ENCODE measurements around the gene USE1. TPM values are rescaled to one million over a fixed set of nuclear protein-coding genes. Genes with fewer than 3 reads are reported as not detected.

Gene USE1
- total RNA-seq, 4 donors from 2014 or later: 11.5 to 43.5 (median 22.2) TPM

GRCh38 chr19:17259934-17260333 is 44.8 kb downstream of the USE1 start:
- H3K4me3 ChIP-seq: no peak overlapping the region
- H3K27ac ChIP-seq: no peak overlapping the region
- TF ChIP-seq CTCF (IDR thresholded peaks at IDR 0.05) (no peak), POLR2A (IDR thresholded peaks at IDR 0.05) (no peak)
- H3K4me1 ChIP-seq: no peaks in the 10 kb centered on the region
- no peaks in the 10 kb centered on the region for H3K27me3 ChIP-seq
- no peak for DNase-seq
- no peaks in the 10 kb centered on the region for H3K9me3 ChIP-seq
- H3K36me3 ChIP-seq: no peaks in the 10 kb centered on the region
- intact Hi-C loops (cut with DNase I; ENCODE audit: low total_unique reads): no loop called here

GRCh38 chr19:17260842-17261325 is 45.7 kb downstream of the USE1 start:
- intact Hi-C loops (cut with DNase I; ENCODE audit: low total_unique reads): no loop called here

GRCh38 chr19:17262557-17262956 is 47.4 kb downstream of the USE1 start:
- TF ChIP-seq POLR2A (IDR thresholded peaks at IDR 0.05): no peak
- TF ChIP-seq CTCF (IDR thresholded peaks at IDR 0.05): no peak
- DNase-seq: no peak
- H3K4me1 ChIP-seq: no peaks in the 10 kb centered on the region
- no peaks in the 10 kb centered on the region for H3K36me3 ChIP-seq
- no peaks in the 10 kb centered on the region for H3K9me3 ChIP-seq
- no peak overlapping the region for H3K4me3 ChIP-seq
- intact Hi-C loops (cut with DNase I; ENCODE audit: low total_unique reads): no loop called here
- no peaks in the 10 kb centered on the region for H3K27me3 ChIP-seq
- no peak overlapping the region for H3K27ac ChIP-seq

More at GRCh38 chr19:17260842-17261325, 45.7 kb downstream of the USE1 start:
- DNase-seq: peak; percentile 66 to 76
- no peak for TF ChIP-seq POLR2A (IDR thresholded peaks at IDR 0.05)
- peak; percentile 64 to 86 (median 82) for TF ChIP-seq CTCF (IDR thresholded peaks at IDR 0.05)
- Histone ChIP-seq H3K9me3 (no peaks in the 10 kb centered on the region), H3K36me3 (no peaks in the 10 kb centered on the region), H3K27ac (no peak overlapping the region), H3K27me3 (no peaks in the 10 kb centered on the region), H3K4me3 (no peak overlapping the region), H3K4me1 (no peaks in the 10 kb centered on the region)

DNA sequence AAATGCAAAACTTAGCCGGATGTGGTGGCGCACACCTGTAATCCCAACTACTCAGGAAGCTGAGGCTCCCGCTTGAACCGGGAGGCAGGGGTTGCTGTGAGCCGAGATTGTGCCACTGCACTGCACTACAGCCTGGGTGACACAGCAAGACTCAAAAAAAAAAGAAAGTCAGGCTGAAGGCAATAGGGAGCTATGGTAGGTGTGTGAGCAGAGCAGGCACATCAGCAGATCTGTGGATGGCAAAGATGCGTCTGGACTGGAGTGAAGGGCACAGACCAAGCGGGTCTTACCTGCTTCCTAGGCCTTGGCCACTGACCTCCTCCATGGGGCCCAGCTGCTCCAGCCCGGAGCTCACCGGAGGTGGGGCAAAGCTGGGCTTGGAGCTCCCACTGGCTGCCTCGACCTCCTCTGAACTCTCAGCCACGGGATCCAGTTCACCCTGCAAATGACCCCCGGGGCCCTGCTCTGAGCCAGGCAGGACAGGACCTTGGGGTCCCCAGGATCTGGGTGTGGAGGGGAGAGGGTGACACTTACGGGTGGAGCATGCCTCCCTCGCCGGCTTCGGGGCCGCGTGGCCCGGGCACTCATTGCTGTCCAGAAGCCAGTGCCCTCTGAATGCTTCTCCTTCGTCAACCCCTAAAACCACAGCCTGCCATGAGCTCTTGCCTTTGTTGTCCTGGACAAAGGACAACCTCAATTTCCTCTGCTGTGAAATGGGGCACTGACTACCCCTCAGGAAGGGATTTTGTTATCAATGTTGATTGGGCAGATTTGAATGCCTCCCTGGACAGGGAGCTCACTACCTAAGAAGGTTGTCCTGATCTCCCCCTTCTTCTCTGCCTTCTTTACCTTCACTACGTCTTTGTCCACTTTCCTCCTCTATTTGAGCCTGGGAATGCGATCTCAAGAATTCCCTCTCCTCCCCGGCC is 48.8 kb downstream of the USE1 start:
- peak overlapping the region; percentile 37 to 79 for H3K27ac ChIP-seq
- H3K27me3 ChIP-seq: no peaks in the 10 kb centered on the region
- DNase-seq: no peak
- no peaks in the 10 kb centered on the region for H3K36me3 ChIP-seq
- no peaks in the 10 kb centered on the region for H3K9me3 ChIP-seq
- peaks cover 0 to 6% of the 10 kb centered on the region in 2 donors for H3K4me1 ChIP-seq
- TF ChIP-seq POLR2A (IDR thresholded peaks at IDR 0.05) (no peak), CTCF (IDR thresholded peaks at IDR 0.05) (no peak)
- peak overlapping the region; percentile 15 to 21 for H3K4me3 ChIP-seq
- intact Hi-C loops (cut with DNase I; ENCODE audit: low total_unique reads): no loop called here

- H3K4me3 ChIP-seq: peak within 1 kb of the TSS; percentile 15 to 21
- H3K27ac ChIP-seq: peak within 1 kb of the TSS; percentile 40 to 79
Observed at GRCh38 chr19:17264641-17264979, 49.5 kb downstream of the USE1 start, which contains the start of gene USHBP1. Gene USHBP1, minus strand, starts transcription at chr19:17264745. Its CDS starts 446 bp downstream, at chr19:17264299.

More at GRCh38 chr19:17264641-17264979, 49.5 kb downstream of the USE1 start, which contains the start of gene USHBP1:
- Histone ChIP-seq H3K9me3 (no peaks in the 10 kb centered on the region), H3K4me1 (peaks cover 0 to 6% of the 10 kb centered on the region in 2 donors), H3K36me3 (no peaks in the 10 kb centered on the region), H3K27me3 (no peaks in the 10 kb centered on the region)
- intact Hi-C loops (cut with DNase I; ENCODE audit: low total_unique reads): no loop called here
- TF ChIP-seq CTCF (IDR thresholded peaks at IDR 0.05) (no peak), POLR2A (IDR thresholded peaks at IDR 0.05) (peak; percentile 30 to 46)
- peak in 1 of 2 donors; percentile 63 for DNase-seq

All from uterus (tissue), 4 donors.